Neural cell (in vitro differentiated cells): ENCODE results near the gene FCN3. TPM values are rescaled to one million over a fixed set of nuclear protein-coding genes. Genes with fewer than 3 reads are reported as not detected.
"Not testable (repeated sequence)": the region's sequence is repeated elsewhere in the genome, so short reads cannot be mapped to it uniquely, and the experiment has no call there.

Source experiments
- H2AFZ ChIP-seq: fragments of 200-600, 300-800 bp; sonication (generic), shearing (Covaris generic); 2 replicates; pipeline ENCODE4 v1.6.0; 2014; ENCODE audit warnings: low read depth, mild to moderate bottlenecking, antibody characterized with exemption, low read length, moderate library complexity
- H3F3A ChIP-seq: fragments of 200-600 bp; shearing (Covaris generic); 2 replicates; pipeline ENCODE4 v1.6.1; 2016; ENCODE audit warnings: mild to moderate bottlenecking, moderate library complexity, mixed read lengths, antibody characterized with exemption, low read length; ENCODE audit not compliant: insufficient read depth, poor library complexity, severe bottlenecking
- H3K27ac ChIP-seq: fragments of 200-600, 300-800 bp; sonication (generic), shearing (Covaris generic); 2 replicates; pipeline ENCODE4 v1.5.1; 2014; ENCODE audit warnings: mild to moderate bottlenecking, low read length, moderate library complexity
- H3K27me3 ChIP-seq: fragments of 300-800, 200-600 bp; sonication (generic), shearing (Covaris generic); 2 replicates; pipeline ENCODE4 v1.6.0; 2014; ENCODE audit warnings: mild to moderate bottlenecking, low read depth, low read length, moderate library complexity; ENCODE audit not compliant: insufficient read depth
- H3K36me3 ChIP-seq: fragments of 300-800, 200-600 bp; sonication (generic), shearing (Covaris generic); 2 replicates; pipeline ENCODE4 v1.5.1; 2014; ENCODE audit warnings: mild to moderate bottlenecking, antibody characterized with exemption, low read length, moderate library complexity; ENCODE audit not compliant: insufficient read depth
- H3K4me2 ChIP-seq: fragments of 300-800, 200-600 bp; sonication (generic), shearing (Covaris generic); 2 replicates; pipeline ENCODE4 v1.6.0; 2014; ENCODE audit warnings: mild to moderate bottlenecking, low read length
- H3K4me3 ChIP-seq: fragments of 300-800, 200-600 bp; sonication (generic), shearing (Covaris generic); 2 replicates; pipeline ENCODE4 v1.5.1; 2014; ENCODE audit warnings: mild to moderate bottlenecking, low read length, moderate library complexity
- H3K79me2 ChIP-seq: fragments of 200-600 bp; shearing (Covaris generic); replicated peaks from 2 replicates; pipeline ENCODE4 v1.6.0; 2014; ENCODE audit warnings: mild to moderate bottlenecking, low read length, moderate library complexity; ENCODE audit not compliant: insufficient read depth
- H3K9ac ChIP-seq: fragments of 300-800, 200-600 bp; sonication (generic), shearing (Covaris generic); 2 replicates; pipeline ENCODE4 v1.6.1; 2016; ENCODE audit warnings: mild to moderate bottlenecking, low read length, mixed read lengths
- H3K9me2 ChIP-seq: fragments of 200-600 bp; shearing (Covaris generic); 2 replicates; pipeline ENCODE4 v1.6.1; 2016; ENCODE audit warnings: mild to moderate bottlenecking, low read length, mixed read lengths; ENCODE audit not compliant: insufficient read depth
- H3K9me3 ChIP-seq: fragments of 200-600, 300-800 bp; sonication (generic), shearing (Covaris generic); 2 replicates; pipeline ENCODE4 v1.6.1; 2016; ENCODE audit warnings: mild to moderate bottlenecking, mixed run types, low read length, moderate library complexity, mixed read lengths
- H4K20me1 ChIP-seq: fragments of 200-600 bp; shearing (Covaris generic); 2 replicates; pipeline ENCODE4 v1.6.1; 2016; ENCODE audit warnings: mild to moderate bottlenecking, mixed run types; ENCODE audit not compliant: insufficient read depth
- EP300 ChIP-seq: fragments of 450-650 bp; conservative IDR thresholded peaks from 2 replicates; pipeline ENCODE4 v1.6.1; 2014; ENCODE audit warnings: antibody characterized with exemption, mild to moderate bottlenecking, moderate library complexity; ENCODE audit not compliant: poor library complexity, severe bottlenecking
- EZH2 ChIP-seq: fragments of 200-600, 300-800 bp; shearing (Covaris generic), sonication (generic); IDR thresholded peaks from 2 replicates; pipeline ENCODE4 v1.6.1; 2014; ENCODE audit warnings: antibody characterized with exemption, low read length, borderline replicate concordance, mild to moderate bottlenecking; ENCODE audit not compliant: insufficient read depth, poor library complexity, severe bottlenecking
- MXI1 ChIP-seq: fragments of 450-650 bp; conservative IDR thresholded peaks from 2 replicates; pipeline ENCODE4 v1.6.1; 2014; ENCODE audit warnings: antibody characterized with exemption, mild to moderate bottlenecking; ENCODE audit not compliant: poor library complexity, severe bottlenecking
- POLR2AphosphoS5 ChIP-seq: IDR thresholded peaks from 2 replicates; pipeline ENCODE4 v1.6.1; 2012
- RAD21 ChIP-seq: fragments of 450-650 bp; conservative IDR thresholded peaks from 2 replicates; pipeline ENCODE4 v1.6.1; 2014; ENCODE audit warnings: antibody characterized with exemption, mild to moderate bottlenecking, moderate library complexity
- SMC3 ChIP-seq: fragments of 450-650 bp; conservative IDR thresholded peaks from 2 replicates; pipeline ENCODE4 v1.6.1; 2014; ENCODE audit warnings: antibody characterized with exemption, mild to moderate bottlenecking, moderate library complexity; ENCODE audit not compliant: poor library complexity
- TAF1 ChIP-seq: IDR thresholded peaks from 2 replicates; pipeline ENCODE4 v1.6.1; 2012; ENCODE audit warnings: low read depth
- polyA plus RNA-seq: library from polyadenylated mRNA; depleted of rRNA; stranded (reverse); fragments of >200 nt; gene quantifications from 2 replicates; pipeline ENCODE4 v1.2.3, GENCODE V29; 2014
- TF ChIP-seq, protein P1 (sequence below): IDR thresholded peaks from 2 replicates; pipeline ENCODE4 v1.6.1; 2012; ENCODE audit warnings: borderline replicate concordance
- TF ChIP-seq, protein P2 (sequence below): fragments of 450-650 bp; IDR thresholded peaks from 2 replicates; pipeline ENCODE4 v1.5.1; 2014; ENCODE audit warnings: antibody characterized with exemption, mild to moderate bottlenecking, moderate library complexity; ENCODE audit not compliant: poor library complexity, severe bottlenecking

Gene FCN3
- polyA plus RNA-seq, 1 donor from 2014 or later, result not detected

DNA sequence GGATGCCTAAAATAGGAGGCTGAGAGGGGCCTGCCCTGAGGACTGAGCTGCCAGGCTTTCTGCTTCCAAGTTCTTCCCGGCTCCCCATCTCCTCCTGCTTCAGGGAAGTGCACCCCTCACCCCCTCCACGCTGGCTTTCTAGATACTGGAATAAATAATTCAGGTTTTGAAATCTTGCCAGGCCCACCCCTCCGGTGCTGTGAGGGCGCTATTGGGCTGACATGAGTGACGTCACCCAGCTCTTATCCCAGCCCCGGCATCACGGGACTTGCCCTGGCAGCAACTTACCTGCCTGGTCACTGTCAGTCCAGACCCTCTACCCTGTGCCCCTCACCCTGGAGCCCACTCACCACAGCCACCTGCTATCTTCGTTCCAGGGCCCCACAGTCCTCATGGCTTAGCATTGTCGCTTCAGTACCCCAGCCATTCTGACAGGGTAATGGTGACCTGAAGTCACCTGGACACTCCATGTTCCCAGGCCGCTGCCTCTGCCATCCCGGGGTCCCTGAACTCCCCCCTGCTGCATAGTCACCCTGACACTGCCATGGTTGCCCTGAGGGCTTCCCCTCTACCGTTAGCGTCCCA lies 17.0 kb upstream of the FCN3 start:
- H3K4me3 ChIP-seq, result peak overlapping the region; percentile 75
- H3K4me2 ChIP-seq, result peak overlapping the region; percentile 44
- H3K9me3 ChIP-seq, result no peaks in the 10 kb centered on the region
- peak overlapping the region; percentile 51 for H2AFZ ChIP-seq
- H3K9ac ChIP-seq, result peak overlapping the region; percentile 84
- no peaks in the 10 kb centered on the region for H3K27me3 ChIP-seq
- no peaks in the 10 kb centered on the region for H3F3A ChIP-seq
- no peaks in the 10 kb centered on the region for H3K9me2 ChIP-seq
- TF ChIP-seq, protein P1, sequence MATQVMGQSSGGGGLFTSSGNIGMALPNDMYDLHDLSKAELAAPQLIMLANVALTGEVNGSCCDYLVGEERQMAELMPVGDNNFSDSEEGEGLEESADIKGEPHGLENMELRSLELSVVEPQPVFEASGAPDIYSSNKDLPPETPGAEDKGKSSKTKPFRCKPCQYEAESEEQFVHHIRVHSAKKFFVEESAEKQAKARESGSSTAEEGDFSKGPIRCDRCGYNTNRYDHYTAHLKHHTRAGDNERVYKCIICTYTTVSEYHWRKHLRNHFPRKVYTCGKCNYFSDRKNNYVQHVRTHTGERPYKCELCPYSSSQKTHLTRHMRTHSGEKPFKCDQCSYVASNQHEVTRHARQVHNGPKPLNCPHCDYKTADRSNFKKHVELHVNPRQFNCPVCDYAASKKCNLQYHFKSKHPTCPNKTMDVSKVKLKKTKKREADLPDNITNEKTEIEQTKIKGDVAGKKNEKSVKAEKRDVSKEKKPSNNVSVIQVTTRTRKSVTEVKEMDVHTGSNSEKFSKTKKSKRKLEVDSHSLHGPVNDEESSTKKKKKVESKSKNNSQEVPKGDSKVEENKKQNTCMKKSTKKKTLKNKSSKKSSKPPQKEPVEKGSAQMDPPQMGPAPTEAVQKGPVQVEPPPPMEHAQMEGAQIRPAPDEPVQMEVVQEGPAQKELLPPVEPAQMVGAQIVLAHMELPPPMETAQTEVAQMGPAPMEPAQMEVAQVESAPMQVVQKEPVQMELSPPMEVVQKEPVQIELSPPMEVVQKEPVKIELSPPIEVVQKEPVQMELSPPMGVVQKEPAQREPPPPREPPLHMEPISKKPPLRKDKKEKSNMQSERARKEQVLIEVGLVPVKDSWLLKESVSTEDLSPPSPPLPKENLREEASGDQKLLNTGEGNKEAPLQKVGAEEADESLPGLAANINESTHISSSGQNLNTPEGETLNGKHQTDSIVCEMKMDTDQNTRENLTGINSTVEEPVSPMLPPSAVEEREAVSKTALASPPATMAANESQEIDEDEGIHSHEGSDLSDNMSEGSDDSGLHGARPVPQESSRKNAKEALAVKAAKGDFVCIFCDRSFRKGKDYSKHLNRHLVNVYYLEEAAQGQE, result no peak
- TF ChIP-seq POLR2AphosphoS5 (no peak), TAF1 (no peak), EP300 (no peak), MXI1 (no peak), EZH2 (no peak), SMC3 (no peak), RAD21 (no peak)
- TF ChIP-seq, protein P2, sequence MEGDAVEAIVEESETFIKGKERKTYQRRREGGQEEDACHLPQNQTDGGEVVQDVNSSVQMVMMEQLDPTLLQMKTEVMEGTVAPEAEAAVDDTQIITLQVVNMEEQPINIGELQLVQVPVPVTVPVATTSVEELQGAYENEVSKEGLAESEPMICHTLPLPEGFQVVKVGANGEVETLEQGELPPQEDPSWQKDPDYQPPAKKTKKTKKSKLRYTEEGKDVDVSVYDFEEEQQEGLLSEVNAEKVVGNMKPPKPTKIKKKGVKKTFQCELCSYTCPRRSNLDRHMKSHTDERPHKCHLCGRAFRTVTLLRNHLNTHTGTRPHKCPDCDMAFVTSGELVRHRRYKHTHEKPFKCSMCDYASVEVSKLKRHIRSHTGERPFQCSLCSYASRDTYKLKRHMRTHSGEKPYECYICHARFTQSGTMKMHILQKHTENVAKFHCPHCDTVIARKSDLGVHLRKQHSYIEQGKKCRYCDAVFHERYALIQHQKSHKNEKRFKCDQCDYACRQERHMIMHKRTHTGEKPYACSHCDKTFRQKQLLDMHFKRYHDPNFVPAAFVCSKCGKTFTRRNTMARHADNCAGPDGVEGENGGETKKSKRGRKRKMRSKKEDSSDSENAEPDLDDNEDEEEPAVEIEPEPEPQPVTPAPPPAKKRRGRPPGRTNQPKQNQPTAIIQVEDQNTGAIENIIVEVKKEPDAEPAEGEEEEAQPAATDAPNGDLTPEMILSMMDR, result no peak
- peak overlapping the region; percentile 12 for H3K27ac ChIP-seq
- no peaks in the 10 kb centered on the region for H4K20me1 ChIP-seq
- H3K36me3 ChIP-seq, result no peaks in the 10 kb centered on the region
- no peaks in the 10 kb centered on the region for H3K79me2 ChIP-seq

DNA sequence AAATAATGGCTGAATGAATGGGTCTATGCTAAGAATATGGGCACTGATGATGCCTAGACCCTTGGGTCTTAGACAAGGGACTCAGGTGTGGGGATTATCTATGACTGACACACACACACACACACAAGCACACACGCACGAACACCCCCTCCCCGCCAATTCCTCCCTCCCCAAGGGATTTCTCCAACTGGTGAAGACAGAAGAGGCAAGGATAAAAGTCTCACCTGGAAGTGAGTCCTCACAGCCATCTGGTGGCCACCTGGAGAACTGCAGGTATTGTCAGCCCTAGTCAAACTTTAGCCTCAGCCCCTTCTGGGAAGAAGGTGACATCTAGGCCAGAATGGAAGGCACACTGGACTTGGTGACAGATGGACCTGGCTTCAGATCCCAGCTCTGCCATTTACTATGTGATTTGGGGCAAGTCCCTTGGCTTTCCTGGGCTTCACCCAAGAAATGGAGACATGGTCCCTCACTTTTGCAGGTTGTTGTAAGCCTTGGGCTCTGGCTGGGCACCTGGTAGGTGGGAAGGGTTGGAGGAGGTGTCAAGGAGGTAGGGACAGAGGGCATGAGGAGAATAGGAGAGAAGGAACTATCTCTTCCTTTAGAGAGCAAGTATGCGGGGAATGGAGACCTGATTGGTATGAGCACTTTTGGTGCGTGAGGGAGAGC lies 13.8 kb upstream of the FCN3 start:
- Histone ChIP-seq H3K4me3 (no peak overlapping the region), H4K20me1 (no peaks in the 10 kb centered on the region), H3K9ac (no peak overlapping the region), H3K36me3 (no peaks in the 10 kb centered on the region), H3K9me2 (no peaks in the 10 kb centered on the region), H3K27ac (no peak overlapping the region), H3K27me3 (peaks cover 3% of the 10 kb centered on the region), H3F3A (no peaks in the 10 kb centered on the region), H3K79me2 (no peaks in the 10 kb centered on the region), H3K9me3 (no peaks in the 10 kb centered on the region), H3K4me2 (no peak overlapping the region), H2AFZ (no peak overlapping the region)
- TF ChIP-seq EP300 (no peak), TAF1 (no peak), RAD21 (peak; percentile 84), SMC3 (peak; percentile 92), POLR2AphosphoS5 (no peak), EZH2 (no peak), MXI1 (no peak)
- TF ChIP-seq, protein P1, result no peak
- TF ChIP-seq, protein P2, result peak; percentile 88

DNA sequence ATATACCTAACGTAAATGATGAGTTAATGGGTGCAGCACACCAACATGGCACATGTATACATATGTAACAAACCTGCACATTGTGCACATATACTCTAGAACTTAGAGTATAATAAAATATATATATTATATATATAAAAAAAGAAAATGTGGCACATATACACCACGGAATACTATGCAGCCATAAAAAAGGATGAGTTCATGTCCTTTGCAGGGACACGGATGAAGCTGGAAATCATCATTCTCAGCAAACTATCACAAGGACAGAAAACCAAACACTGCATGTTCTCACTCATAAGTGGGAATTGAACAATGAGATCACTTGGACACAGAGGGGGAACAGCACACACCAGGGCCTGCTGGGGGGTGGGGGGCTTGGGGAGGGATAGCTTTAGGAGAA lies 10.2 kb upstream of the FCN3 start:
- H3K9me3 ChIP-seq, H4K20me1 ChIP-seq, H3K9ac ChIP-seq, H3K4me2 ChIP-seq, H3K27ac ChIP-seq, H3K36me3 ChIP-seq, H3K79me2 ChIP-seq, H3F3A ChIP-seq, H3K4me3 ChIP-seq, H2AFZ ChIP-seq, H3K9me2 ChIP-seq: not testable (repeated sequence)
- peaks cover 10% of the 10 kb centered on the region for H3K27me3 ChIP-seq
